Lower leg skin (tissue), 3 donors: ENCODE results near the gene CPOX.

ENCODE experiments used
- CTCF ChIP-seq, 3 donors: fragments of 450-650 bp; IDR thresholded peaks; one replicate each; pipeline ENCODE4 v1.5.1; 2016; ENCODE audit warnings: antibody characterized with exemption in 3 of 3, mild to moderate bottlenecking in 3 of 3, moderate library complexity in 2 of 3
- POLR2A ChIP-seq, 2 donors: fragments of 450-650 bp; IDR thresholded peaks; one replicate each; pipeline ENCODE4 v1.6.1; 2016 to 2017; ENCODE audit warnings: antibody characterized with exemption in 2 of 2, mild to moderate bottlenecking in 1 of 2, moderate library complexity in 1 of 2

- TF ChIP-seq CTCF (IDR thresholded peaks at IDR 0.05) = no peak
- TF ChIP-seq POLR2A (IDR thresholded peaks at IDR 0.05) = no peak
Observed at GRCh38 chr3:98599647-98600411, 6.4 kb upstream of the CPOX start.
